GM19455 (cell line): Measurements from ENCODE around the gene LIMK2.
"Not testable (repeated sequence)": the region's sequence is repeated elsewhere in the genome, so short reads cannot be mapped to it uniquely, and the experiment has no call there.

ENCODE experiments used
- ATAC-seq: cut with Tn5 transposase; IDR thresholded peaks from one replicate; pipeline ENCODE4 v1.9.1; 2021; ENCODE audit not compliant: unreplicated experiment

Gene LIMK2

GRCh38 chr22:31210556-31211421, 1.3 kb upstream of the LIMK2 start:
- no peak for ATAC-seq

DNA sequence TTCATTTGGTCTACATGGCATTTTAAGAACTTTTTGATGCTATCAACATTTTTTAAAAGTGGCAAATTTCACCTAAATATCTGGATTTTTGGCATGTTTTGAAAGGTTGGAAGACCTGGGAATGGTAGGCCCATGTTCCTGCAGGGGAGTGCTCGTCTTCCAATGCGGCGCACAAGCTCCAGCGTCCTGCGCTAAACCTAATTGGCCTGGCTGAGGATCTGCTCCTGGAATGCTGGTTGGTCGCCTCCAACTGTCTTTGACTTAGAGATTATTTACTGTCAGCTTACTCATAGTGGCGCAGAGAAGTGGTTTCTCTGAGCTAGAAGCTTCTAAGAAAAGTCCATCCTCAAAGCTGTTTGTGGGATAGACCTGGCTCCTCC, 626 bp upstream of the LIMK2 start:
- ATAC-seq = no peak

- ATAC-seq = no peak
Observed at GRCh38 chr22:31212783-31213629, 908 bp downstream of the LIMK2 start.

DNA sequence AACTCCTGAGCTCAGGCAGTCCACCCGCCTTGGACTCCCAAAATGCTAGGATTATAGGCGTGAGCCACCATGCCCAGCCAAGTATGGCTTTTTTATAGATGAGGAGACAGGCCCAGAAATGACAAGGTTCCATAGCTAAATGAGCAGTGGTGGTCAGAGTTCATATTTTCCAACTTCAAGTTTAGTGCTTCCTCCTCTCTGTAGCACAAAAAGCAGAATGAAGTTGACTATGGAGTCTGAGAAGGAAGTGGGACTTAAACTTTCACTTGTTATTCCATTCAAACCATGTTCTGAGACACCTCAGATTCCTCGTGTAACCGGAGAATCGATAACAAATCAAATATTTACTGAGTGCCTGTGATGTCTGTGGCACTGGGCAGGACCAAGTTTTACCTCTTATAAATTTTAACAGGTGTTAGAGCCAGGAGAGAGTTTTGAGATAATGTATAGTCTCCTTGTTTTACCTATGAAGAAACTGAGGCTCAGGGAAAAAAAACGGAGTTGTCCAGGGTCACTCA, 3.0 kb downstream of the LIMK2 start:
- no peak for ATAC-seq

GRCh38 chr22:31218565-31219262, 6.6 kb downstream of the LIMK2 start:
- ATAC-seq = no peak

- ATAC-seq = no peak
Observed at GRCh38 chr22:31221084-31221483, 9.0 kb downstream of the LIMK2 start.

DNA sequence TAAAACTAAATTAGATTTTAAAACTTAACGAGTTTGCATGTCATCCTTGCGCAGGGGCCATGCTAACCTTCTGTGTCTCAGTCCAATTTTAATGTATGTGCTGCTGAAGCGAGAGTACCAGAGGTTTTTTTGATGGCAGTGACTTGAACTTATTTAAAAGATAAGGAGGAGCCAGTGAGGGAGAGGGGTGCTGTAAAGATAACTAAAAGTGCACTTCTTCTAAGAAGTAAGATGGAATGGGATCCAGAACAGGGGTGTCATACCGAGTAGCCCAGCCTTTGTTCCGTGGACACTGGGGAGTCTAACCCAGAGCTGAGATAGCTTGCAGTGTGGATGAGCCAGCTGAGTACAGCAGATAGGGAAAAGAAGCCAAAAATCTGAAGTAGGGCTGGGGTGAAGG, 10.6 kb downstream of the LIMK2 start:
- ATAC-seq = no peak

DNA sequence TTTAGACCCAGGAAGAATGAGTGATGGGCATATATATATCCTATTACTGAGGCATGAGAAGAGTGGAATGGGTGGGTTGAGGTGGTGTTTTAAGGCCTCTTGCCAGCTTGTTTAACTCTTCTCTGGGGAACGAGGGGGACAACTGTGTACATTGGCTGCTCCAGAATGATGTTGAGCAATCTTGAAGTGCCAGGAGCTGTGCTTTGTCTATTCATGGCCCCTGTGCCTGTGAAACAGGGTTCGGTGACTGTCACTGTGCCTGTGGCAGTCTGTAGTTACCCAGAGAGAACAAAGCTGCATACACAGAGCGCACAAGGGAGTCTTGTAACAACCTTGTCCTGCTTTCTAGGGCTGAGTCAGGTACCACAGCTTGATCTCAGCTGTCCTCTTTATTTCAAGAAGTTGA, 11.7 kb downstream of the LIMK2 start:
- ATAC-seq = no peak

GRCh38 chr22:31224691-31225090, 12.6 kb downstream of the LIMK2 start:
- not testable (repeated sequence) for ATAC-seq

DNA sequence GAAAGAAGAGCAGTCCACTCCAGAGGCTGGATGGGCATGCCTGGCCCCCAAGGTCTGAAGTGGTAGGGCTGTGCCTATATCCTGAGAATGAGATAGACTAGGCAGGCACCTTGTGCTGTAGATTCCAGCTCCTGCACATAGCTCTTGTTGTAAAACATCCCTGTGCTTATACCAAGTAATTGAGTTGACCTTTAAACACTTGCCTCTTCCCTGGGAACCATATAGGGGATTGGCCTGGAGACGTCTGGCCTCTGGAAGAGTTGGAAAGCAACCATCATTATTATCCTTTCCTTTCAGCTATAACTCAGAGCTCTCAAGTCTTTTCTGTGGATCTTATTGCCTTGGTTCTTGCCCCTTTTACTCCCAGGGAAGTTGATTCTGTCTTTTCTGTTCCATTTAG, 15.1 kb downstream of the LIMK2 start:
- ATAC-seq = no peak

- ATAC-seq = no peak
Observed at GRCh38 chr22:31229402-31230079, 17.4 kb downstream of the LIMK2 start.

- ATAC-seq = no peak
Observed at GRCh38 chr22:31230155-31230870, 18.2 kb downstream of the LIMK2 start.

DNA sequence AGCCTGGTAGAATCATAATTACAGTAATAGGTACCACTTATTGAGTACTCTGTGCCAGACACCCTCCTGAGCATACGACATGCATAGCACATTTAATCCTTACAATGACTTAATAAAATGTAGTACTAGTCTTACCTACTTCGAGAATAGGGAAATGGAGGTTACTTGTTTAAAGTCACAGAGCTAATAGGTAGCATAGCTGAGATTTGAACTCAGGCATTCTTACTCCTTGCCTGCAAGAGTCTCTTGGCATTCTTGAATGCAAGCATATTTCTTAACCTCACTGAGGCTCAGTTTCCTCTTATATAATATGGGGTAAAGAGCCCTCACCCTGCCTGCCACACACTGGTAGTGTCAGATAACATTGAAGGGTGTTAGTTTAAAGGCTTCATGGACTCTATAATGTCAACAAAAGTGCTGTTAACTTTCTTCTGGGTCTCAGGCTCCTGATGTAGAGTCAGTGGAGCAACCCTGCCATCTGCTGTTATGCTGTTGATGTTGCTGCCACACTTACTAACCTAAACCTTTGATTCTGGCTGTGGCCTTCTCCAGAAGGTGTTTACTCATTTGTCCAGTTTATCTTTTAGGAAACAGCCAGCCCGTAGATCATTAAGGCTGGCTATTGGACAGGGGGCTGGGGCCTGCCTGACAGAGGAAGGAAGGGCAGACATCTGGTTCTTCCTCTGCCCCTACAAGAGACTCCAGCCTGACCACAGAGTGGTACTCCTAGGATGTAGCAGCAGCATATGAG, 18.9 kb downstream of the LIMK2 start:
- no peak for ATAC-seq

DNA sequence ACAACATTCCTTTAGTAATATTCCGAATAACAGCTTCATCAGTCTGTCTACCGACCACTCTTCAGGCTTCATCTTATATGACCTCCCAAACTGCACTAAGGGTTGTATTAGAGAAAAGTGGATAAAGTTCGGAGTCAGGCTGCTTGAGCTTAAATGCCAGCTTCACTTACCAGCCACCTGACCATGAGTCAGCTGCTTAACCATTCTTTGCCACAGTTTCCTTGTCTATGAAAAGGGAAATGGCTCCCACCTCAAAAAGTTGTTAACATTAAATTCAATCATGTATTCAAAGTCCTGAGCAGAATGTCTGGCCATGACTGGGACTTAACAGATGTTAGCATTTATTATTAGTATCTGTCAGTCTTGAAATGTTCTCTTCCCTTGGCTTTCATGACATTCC, 20.9 kb downstream of the LIMK2 start:
- ATAC-seq = no peak

DNA sequence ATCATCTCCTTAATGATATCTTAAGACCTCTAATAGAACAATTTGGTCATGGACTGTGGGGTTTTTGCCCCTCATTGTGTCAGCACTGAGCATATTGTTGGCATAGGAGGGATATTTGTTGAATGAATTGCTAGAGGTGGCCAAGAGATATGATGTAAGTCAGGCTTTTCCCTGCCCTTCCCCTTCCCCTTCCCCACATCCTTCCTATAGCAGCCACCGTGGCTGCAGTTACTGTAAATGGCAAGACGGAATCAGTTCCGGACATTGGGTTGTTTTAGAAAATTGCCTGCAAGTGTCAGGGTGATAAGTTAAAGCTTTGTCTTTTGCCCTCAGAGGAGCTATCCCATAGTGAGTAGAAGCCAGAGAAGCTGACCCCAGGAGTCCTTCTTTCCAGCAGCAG, 23.0 kb downstream of the LIMK2 start:
- ATAC-seq = no peak

GRCh38 chr22:31236044-31236443, 23.9 kb downstream of the LIMK2 start:
- not testable (repeated sequence) for ATAC-seq

GRCh38 chr22:31238057-31238456, 26.0 kb downstream of the LIMK2 start:
- no peak for ATAC-seq

GRCh38 chr22:31239771-31240370, 27.8 kb downstream of the LIMK2 start:
- ATAC-seq = no peak

- ATAC-seq = no peak
Observed at GRCh38 chr22:31241200-31241599, 29.1 kb downstream of the LIMK2 start.
